Adrenal gland (tissue), 5 donors: Measurements from ENCODE around the gene CEP63.

Source experiments
- POLR2A ChIP-seq, 2 donors: fragments of 450-650 bp; IDR thresholded peaks; one replicate each; pipeline ENCODE4 v1.6.1; 2017; ENCODE audit warnings: antibody characterized with exemption in 2 of 2, mild to moderate bottlenecking in 2 of 2, moderate library complexity in 1 of 2
- TF ChIP-seq, protein P1 (sequence below), 6 experiments: fragments of 450-650 bp in 4 of 6; fragments of 200-600 bp in 2 of 6; sonication (generic) in 1 of 6; IDR thresholded peaks; 1 replicate in 5 of 6; 2 replicates in 1 of 6; pipeline versions ENCODE4 v1.5.1 to v1.8.0; 2016 to 2021; ENCODE audit warnings: antibody characterized with exemption in 6 of 6, mild to moderate bottlenecking in 2 of 6, moderate library complexity in 1 of 6
- donor health status: DM: no; HTN: no; CAD: no.

DNA sequence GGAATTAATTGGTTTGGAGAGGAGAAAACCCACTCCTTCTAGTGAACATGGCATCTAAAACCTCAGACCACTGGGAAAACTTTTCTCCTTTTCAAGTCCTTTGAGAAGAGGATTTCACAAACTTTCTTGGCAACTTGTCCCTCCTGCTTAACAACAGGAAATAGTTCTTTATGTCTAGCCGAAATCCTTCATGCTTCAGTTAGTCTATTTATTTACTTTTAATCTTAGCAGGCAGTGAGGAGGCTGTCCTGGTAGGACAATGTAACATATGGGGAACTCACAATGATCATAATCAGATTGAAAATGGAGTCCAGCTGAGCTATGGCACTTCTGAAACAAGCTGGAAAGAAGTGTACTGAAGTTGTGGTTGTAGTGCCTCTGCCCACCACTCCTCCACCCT lies 114.3 kb downstream of the CEP63 start:
- TF ChIP-seq, protein P1, sequence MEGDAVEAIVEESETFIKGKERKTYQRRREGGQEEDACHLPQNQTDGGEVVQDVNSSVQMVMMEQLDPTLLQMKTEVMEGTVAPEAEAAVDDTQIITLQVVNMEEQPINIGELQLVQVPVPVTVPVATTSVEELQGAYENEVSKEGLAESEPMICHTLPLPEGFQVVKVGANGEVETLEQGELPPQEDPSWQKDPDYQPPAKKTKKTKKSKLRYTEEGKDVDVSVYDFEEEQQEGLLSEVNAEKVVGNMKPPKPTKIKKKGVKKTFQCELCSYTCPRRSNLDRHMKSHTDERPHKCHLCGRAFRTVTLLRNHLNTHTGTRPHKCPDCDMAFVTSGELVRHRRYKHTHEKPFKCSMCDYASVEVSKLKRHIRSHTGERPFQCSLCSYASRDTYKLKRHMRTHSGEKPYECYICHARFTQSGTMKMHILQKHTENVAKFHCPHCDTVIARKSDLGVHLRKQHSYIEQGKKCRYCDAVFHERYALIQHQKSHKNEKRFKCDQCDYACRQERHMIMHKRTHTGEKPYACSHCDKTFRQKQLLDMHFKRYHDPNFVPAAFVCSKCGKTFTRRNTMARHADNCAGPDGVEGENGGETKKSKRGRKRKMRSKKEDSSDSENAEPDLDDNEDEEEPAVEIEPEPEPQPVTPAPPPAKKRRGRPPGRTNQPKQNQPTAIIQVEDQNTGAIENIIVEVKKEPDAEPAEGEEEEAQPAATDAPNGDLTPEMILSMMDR (IDR thresholded peaks at IDR 0.05) = no peak
- TF ChIP-seq POLR2A (IDR thresholded peaks at IDR 0.05) = no peak
